Astrocyte of the spinal cord (primary cell): ENCODE measurements around the gene C20orf144.

ENCODE experiments used
- DNase-seq: peaks from one replicate; pipeline ENCODE4 v3.0.0; 2011; ENCODE audit warnings: low read depth, low spot score
- H3K4me3 ChIP-seq: 2 replicates; pipeline ENCODE4 v1.5.1; 2011; ENCODE audit warnings: low read depth, mild to moderate bottlenecking, low read length, moderate library complexity
- in situ Hi-C: cut with HindIII; loops from 2 replicates; pipeline ENCODE4 v1.10.0; 2017; ENCODE audit warnings: low sequenced_read_pairs
- TF ChIP-seq, protein P1 (sequence below): IDR thresholded peaks from 2 replicates; pipeline ENCODE4 v1.5.1; 2012; ENCODE audit warnings: low read depth, mild to moderate bottlenecking, low read length, inconsistent platforms

C20orf144 gene

DNA sequence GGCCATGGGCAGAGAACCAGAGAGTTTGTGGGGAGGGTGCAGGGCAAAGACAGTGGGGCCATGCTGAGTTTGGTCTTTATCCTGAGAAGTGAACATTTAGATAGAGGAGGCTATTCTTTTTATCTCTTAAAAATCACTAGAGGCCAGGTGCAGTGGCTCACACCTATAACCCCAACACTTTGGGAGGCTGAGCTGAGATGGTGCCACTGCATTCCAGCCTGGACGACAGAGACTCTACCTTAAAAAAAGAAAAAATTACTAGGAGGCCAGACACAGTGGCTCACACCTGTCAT is 49.3 kb downstream of the C20orf144 start:
- H3K4me3 ChIP-seq = no peak overlapping the region
- no peak for DNase-seq
- in situ Hi-C loops = no loop called here
- TF ChIP-seq, protein P1, sequence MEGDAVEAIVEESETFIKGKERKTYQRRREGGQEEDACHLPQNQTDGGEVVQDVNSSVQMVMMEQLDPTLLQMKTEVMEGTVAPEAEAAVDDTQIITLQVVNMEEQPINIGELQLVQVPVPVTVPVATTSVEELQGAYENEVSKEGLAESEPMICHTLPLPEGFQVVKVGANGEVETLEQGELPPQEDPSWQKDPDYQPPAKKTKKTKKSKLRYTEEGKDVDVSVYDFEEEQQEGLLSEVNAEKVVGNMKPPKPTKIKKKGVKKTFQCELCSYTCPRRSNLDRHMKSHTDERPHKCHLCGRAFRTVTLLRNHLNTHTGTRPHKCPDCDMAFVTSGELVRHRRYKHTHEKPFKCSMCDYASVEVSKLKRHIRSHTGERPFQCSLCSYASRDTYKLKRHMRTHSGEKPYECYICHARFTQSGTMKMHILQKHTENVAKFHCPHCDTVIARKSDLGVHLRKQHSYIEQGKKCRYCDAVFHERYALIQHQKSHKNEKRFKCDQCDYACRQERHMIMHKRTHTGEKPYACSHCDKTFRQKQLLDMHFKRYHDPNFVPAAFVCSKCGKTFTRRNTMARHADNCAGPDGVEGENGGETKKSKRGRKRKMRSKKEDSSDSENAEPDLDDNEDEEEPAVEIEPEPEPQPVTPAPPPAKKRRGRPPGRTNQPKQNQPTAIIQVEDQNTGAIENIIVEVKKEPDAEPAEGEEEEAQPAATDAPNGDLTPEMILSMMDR = no peak
